Measurements from ENCODE around the gene MTMR4.
"Not testable (repeated sequence)": the region's sequence is repeated elsewhere in the genome, so short reads cannot be mapped to it uniquely, and the experiment has no call there.

The MTMR4 gene

DNA sequence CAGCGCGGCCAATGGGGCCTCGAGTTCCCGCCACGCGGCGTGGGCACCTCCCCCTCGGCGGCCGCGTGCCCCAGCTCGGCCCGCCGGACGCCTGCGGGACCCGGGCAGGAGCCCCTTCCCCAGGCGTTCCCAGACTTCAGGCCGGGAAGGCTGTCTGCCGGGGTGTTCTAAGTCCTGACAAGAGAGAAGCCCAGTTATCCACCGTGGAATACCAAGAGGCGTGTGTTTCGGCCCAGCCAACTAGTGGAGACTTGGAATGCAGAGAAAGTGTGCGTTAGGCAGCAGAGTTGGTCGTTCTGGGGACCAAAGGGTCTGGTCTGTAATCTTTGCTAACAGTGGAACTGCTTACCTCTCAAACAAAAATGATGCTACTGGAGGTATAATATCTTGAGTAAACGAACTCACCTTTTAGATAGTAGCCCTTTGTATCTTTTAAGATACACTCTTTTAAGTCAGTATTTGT lies 26.0 kb downstream of the MTMR4 start:
- no peak for DNase-seq

DNA sequence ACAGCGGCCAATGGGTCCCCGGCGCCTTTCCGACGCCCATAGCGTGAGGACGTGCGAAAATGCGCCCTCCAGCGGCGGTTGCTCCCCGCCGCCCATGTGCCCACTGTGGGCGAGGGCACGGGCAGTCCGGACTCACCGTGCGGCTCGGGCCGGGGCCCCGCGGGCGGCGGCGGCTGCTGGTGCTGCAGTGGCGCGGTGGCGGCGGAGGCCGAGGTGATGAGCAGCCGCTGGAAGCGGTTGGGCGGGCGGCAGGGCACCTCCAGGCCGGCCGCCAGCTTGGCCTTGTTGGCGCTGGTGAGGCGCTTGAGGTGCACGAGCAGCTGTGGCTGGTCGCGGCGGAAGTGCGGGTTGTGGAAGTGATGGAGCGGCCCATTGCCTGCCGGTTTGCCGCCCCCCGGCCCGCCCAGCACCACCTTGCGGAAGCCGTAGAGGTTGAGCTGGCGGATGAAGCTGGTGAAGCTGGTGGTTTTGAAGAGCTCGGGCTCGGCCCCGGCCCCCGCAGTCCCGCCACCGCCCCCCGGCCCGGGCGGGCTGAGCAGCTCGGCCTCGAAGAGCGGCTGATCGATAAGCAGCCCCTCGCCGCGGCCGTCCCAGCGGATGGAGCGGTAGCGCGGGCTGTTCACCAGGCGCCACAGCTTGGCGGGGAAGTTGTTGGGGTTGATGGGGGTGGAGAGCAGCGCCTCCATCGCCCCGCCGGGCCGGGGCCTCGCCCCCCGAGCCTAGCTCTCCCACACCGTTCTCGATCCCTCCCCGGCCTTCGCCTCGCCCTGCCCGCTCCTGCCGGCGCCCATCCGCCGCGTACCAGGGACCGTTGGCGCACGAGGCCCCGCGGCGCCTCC lies 26.6 kb downstream of the MTMR4 start, which contains the start of gene HSF5:
TSS of gene HSF5 (minus strand) at position 820 of the 839 bp plus-strand sequence. CDS start at position 686, 134 bp downstream.
- DNase-seq: no peak

DNA sequence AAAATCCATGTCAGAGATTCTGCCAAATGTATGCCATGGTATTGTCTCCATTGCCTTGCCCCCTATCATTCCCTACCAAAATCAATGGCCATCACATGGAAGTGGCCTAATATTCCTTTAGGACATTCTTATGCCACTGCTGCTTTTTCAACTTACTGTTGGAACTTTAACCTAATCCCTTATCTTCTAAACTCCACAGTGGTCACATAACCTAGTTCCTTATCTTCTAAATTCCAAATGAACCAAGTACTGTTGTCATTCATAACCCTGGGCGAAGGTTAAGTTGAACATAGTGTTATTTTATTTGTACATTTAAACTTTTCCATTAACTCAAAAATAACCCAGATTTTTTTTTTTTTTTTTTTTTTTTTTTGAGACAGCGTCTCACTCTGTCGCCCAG lies 29.8 kb downstream of the MTMR4 start:
- no peak for DNase-seq

DNA sequence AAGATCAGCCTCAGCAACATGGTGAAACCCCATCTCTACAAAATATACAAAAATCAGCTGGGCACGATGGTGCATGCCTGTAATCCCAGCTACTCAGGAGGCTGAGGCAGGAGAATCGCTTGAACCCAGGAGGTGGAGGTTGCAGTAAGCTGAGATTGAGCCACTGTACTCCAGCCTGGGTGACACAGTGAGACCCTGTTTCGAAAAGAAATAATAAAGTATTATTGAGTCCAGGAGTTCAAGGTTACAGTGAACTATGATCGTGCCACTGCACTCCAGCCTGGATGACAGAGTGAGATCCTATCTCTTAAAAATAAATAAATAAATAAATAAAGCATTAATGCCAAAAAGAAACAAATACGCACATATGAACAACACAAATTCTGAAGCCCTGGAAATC lies 32.6 kb downstream of the MTMR4 start:
- not testable (repeated sequence) for DNase-seq

DNA sequence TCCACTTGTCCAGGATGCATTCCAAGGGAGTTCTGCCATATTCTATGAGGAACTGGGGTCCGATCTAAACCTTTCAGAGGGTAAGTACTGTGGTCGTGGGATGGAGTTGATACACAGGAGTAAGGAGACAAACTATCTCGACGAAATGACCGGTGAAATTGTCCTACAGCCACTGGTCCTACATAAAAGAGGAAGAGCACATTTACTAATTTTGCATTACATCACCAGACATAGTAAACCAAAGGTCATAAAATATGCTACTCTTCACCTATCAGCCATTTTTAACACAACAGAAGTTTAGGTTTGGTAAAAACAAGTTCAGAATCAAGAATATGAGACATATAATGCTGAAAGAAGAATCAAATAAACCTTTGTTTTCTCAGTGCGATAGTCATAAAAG lies 34.3 kb downstream of the MTMR4 start:
- no peak for DNase-seq

DNA sequence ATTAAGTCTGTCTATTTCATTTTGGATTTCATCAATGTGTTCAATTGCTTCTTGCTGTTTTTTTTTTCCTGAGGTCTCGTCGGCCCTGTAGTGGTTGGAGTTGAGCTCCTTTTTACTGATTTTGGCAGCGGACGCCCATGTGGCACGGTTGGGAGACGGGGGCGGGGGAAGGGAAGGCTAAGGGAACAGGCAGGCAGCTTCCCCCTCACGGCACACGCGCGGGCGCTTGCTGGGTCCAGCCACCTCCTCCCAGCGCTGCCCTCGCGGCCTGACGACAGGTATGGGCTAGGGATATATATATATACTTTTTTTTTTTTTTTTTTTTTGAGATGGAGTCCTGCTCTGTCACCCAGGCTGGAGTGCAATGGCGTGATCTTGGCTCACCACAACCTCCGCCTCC lies 37.6 kb downstream of the MTMR4 start:
- no peak for DNase-seq

DNA sequence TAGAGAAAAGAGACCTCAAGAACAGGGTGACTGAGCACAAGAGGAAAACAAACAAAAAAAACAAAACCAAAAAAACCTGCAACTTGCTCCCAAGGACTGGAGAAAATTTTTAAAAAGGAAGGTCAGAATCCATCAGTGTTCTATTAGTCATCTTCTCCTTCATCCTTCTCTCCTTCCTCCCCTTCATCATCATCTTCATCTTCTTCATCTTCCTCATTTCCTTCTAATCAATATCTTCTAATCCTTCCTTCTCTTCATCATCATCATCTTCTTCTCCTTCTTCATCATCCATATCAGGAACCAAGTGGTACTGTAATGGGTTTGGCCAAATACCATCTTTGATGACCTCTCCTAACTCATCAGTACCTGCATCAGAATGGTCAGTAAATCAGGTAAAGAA lies 38.5 kb downstream of the MTMR4 start:
- no peak for DNase-seq

DNA sequence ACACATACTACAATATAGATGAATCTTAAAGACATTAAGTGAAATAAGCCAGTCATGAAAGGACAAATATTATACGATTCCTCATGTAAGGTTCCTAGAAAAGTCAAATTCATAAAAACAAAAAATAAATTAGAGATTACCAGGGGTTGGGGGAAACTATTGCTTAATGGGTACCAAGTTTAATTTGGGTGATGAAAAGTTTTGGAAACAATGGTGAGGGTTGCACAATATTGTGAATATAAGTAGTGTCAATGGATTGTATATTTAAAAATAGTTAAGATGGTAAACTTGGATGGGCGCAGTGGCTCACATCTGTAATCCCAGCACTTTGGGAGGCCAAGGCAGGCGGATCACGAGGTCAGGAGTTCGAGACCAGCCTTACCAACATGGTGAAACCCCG lies 44.1 kb downstream of the MTMR4 start:
- DNase-seq: no peak

DNA sequence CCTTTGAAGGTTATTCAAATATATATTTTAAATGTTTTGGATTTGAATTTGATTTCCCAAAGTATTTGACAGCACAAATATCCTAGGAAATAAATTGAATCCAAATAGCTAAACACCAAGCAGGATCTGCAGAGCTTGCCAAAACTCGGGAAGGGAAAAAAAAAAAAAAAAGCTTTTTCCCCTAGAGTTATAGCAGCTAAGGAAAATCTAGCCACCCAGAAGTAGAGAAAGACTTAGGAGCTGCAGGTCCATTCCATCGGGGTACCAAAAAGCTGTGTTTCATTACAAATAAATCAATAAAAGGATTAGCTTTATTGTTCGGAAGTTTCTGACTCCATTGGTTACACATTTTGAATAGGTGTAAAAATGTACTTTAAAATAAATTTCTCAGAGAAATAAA lies 45.5 kb downstream of the MTMR4 start:
- no peak for DNase-seq

DNA sequence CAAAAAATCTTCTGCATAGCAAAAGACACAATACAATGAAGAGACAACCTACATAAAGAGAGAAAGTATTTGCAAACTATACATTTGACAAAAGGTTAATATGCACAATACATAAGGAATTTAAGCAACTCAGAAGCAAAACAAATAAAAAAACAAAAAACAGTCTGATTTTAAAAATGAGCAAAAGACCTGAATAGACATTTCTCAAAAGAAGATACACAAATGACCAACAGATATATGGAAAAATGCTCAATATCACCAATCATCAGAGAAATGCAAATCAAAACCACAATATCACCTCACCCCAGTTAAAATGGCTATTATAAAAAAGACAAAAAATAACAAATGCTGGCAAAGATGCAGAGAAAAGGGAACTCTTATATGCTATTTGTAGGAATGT lies 58.9 kb downstream of the MTMR4 start:
- DNase-seq: no peak

DNA sequence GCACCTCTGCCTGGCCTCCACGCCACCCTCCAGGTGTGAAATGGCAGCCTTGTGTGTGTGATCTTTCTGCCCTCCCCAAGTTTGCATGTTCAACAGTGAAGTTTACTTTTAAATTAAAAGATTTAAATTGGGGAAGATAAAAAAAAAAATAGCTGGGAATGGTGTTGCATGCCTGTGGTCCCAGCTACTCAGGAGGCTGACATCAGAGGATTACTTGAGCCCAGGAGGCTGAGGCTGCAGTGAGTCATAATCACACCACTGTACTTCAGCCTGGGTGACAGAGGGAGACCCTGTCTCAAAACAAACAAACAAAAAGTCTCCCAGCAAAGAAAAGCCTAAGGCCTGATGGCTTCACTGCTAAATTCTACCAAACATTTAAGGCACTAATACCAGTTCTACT lies 61.7 kb downstream of the MTMR4 start:
- DNase-seq: peak; percentile 15

DNA sequence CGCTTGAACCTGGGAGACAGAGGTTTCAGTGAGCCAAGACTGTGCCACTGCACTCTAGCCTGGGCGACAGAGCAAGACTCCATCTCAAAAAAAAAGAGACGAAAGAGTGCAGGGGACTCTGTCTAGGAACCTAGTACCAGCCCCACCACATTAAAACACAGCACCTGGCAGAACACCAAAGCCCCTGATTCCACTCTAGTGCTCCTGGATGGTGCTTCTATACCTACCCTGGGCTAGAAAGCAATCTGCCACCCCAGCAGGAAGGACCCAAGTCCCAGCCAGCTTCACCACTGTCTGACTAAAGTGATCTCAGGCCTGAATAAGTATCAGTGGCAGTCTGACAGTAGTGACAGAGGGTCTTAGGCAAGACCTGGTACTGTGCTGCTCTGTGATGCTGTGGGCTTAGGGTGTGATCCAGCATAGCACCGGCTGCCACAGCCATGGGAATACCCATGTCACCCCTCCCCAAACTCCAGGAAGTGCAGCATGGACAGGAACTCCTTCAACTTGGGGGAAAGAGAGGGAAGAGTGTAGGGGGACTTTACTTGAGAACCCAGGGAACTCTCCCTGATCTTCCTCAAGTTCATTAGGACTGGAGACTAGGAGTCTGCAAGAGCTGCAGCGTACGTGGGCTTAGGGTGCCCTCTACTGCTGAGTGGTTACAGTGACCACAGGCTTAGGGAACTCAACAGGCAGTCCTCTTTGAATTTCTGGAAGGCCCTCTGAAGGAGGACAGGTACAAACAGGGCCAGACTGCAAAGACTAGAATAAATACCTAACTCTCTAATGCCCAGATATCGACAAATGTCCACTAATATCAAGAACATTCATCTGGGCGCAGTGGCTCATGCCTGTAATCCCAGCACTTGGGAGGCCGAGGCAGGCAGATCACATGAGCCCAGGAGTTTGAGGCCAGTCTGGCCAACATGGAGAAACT lies 67.1 kb downstream of the MTMR4 start:
- peak; percentile 80 for DNase-seq

DNA sequence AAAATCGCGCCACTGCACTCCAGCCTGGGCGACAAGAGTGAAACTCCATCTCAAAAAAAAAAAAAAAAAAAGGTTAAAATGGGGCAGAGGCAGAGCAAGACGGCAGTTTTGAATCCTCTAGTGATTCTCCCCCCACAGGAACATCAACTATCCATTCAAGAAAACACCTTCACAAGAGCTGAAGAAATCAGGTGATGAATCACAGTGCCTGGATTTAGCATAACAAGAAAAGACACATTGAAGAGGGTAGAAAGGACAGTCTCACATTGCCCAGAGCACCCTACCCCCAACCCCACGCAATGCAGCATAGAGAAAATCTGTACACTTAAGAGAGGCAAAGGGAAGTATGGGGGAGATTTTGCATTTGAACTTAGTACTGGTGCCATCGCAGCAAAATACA lies 68.4 kb downstream of the MTMR4 start:
- no peak for DNase-seq
